Brain microvascular endothelial cell (primary cell): Measurements from ENCODE around the gene PAPPA2.

ENCODE experiments used
- DNase-seq: peaks from one replicate; pipeline ENCODE4 v3.0.0-alpha.2; 2020
- H3K27ac ChIP-seq: fragments of 250-450 bp; sonication (Bioruptor Pico); 2 replicates; pipeline ENCODE4 v1.5.1; 2020; ENCODE audit warnings: mild to moderate bottlenecking, moderate library complexity
- H3K27me3 ChIP-seq: fragments of 250-450 bp; sonication (Bioruptor Pico); replicated peaks from 2 replicates; pipeline ENCODE4 v1.5.1; 2020; ENCODE audit warnings: mild to moderate bottlenecking
- H3K36me3 ChIP-seq: fragments of 250-450 bp; sonication (Bioruptor Pico); replicated peaks from 2 replicates; pipeline ENCODE4 v1.5.1; 2020; ENCODE audit warnings: mild to moderate bottlenecking
- H3K4me3 ChIP-seq: 2 replicates; pipeline ENCODE4 v1.5.1; 2011; ENCODE audit warnings: low read depth, mild to moderate bottlenecking, control low read depth, low read length, moderate library complexity
- CTCF ChIP-seq: IDR thresholded peaks from 2 replicates; pipeline ENCODE4 v1.5.1; 2011; ENCODE audit warnings: low read depth, mild to moderate bottlenecking, moderate library complexity, low read length, control low read depth, inconsistent platforms; ENCODE audit errors: missing control alignments
- in situ Hi-C: cut with HindIII; loops from 2 replicates; pipeline ENCODE4 v1.10.0; 2017; ENCODE audit warnings: low sequenced_read_pairs, low pct_ligation_motif_present

PAPPA2 gene

GRCh38 chr1:176643536-176643935 lies 180.6 kb downstream of the PAPPA2 start:
- H3K36me3 ChIP-seq: no peaks in the 10 kb centered on the region
- no peak for TF ChIP-seq CTCF
- no peak for DNase-seq
- H3K27me3 ChIP-seq: no peaks in the 10 kb centered on the region
- in situ Hi-C loops: no loop called here
- H3K27ac ChIP-seq: no peak overlapping the region
- H3K4me3 ChIP-seq: no peak overlapping the region

- H3K4me3 ChIP-seq: no peak overlapping the region
- in situ Hi-C loops: no loop called here
- TF ChIP-seq CTCF: no peak
- H3K27ac ChIP-seq: no peak overlapping the region
- H3K27me3 ChIP-seq: no peaks in the 10 kb centered on the region
- no peak for DNase-seq
- H3K36me3 ChIP-seq: no peaks in the 10 kb centered on the region
These were observed 185.6 kb downstream of the PAPPA2 start for GRCh38 chr1:176648556-176648955.

GRCh38 chr1:176656257-176656995 lies 193.5 kb downstream of the PAPPA2 start:
- Histone ChIP-seq H3K36me3 (no peaks in the 10 kb centered on the region), H3K27me3 (no peaks in the 10 kb centered on the region), H3K4me3 (no peak overlapping the region), H3K27ac (no peak overlapping the region)
- in situ Hi-C loops: no loop called here
- no peak for TF ChIP-seq CTCF
- peak; percentile 16 for DNase-seq

- Histone ChIP-seq H3K36me3 (no peaks in the 10 kb centered on the region), H3K27ac (no peak overlapping the region), H3K27me3 (no peaks in the 10 kb centered on the region), H3K4me3 (no peak overlapping the region)
- no peak for TF ChIP-seq CTCF
- in situ Hi-C loops: no loop called here
- DNase-seq: no peak
These were observed 206.8 kb downstream of the PAPPA2 start for GRCh38 chr1:176669782-176670181.

GRCh38 chr1:176670853-176671252 lies 207.9 kb downstream of the PAPPA2 start:
- in situ Hi-C loops: no loop called here
- H3K27me3 ChIP-seq: no peaks in the 10 kb centered on the region
- no peak for TF ChIP-seq CTCF
- no peak overlapping the region for H3K27ac ChIP-seq
- H3K4me3 ChIP-seq: no peak overlapping the region
- DNase-seq: no peak
- H3K36me3 ChIP-seq: no peaks in the 10 kb centered on the region
